Osteoblast (primary cell): ENCODE measurements around the gene FKBP11. TPM values are rescaled to one million over a fixed set of nuclear protein-coding genes. Genes with fewer than 3 reads are reported as not detected.

Source experiments
- DNase-seq: peaks from one replicate; pipeline ENCODE4 v3.0.0; 2011; ENCODE audit warnings: low spot score, mixed read lengths; ENCODE audit not compliant: insufficient read length; ENCODE audit errors: missing footprints
- H2AFZ ChIP-seq: 2 replicates; pipeline ENCODE4 v1.6.0; 2011; ENCODE audit warnings: mild to moderate bottlenecking, low read length
- H3K27ac ChIP-seq: 2 replicates; pipeline ENCODE4 v1.5.1; 2011; ENCODE audit warnings: mild to moderate bottlenecking, low read depth, low read length, moderate library complexity
- H3K27me3 ChIP-seq: 2 replicates; pipeline ENCODE4 v1.6.0; 2012; ENCODE audit warnings: mild to moderate bottlenecking, control low read depth, inconsistent platforms, low read length, moderate library complexity; ENCODE audit not compliant: insufficient read depth
- H3K36me3 ChIP-seq: 2 replicates; pipeline ENCODE4 v1.5.1; 2011; ENCODE audit warnings: mild to moderate bottlenecking, low read length, control low read depth, moderate library complexity; ENCODE audit not compliant: insufficient read depth
- H3K4me1 ChIP-seq: 2 replicates; pipeline ENCODE4 v1.5.1; 2011; ENCODE audit warnings: mild to moderate bottlenecking, low read length, control low read depth, moderate library complexity; ENCODE audit not compliant: insufficient read depth
- H3K4me2 ChIP-seq: 2 replicates; pipeline ENCODE4 v1.6.0; 2011; ENCODE audit warnings: mild to moderate bottlenecking, low read length; ENCODE audit not compliant: insufficient read depth
- H3K4me3 ChIP-seq: fragments of 200-600 bp; sonication (generic); 3 replicates; pipeline ENCODE4 v1.5.1; 2012; ENCODE audit warnings: mild to moderate bottlenecking, low read length, inconsistent platforms; ENCODE audit not compliant: insufficient read depth
- H3K79me2 ChIP-seq: 2 replicates; pipeline ENCODE4 v1.6.0; 2012; ENCODE audit warnings: mild to moderate bottlenecking, low read length, control low read depth, inconsistent platforms; ENCODE audit not compliant: insufficient read depth
- H3K9me3 ChIP-seq: 2 replicates; pipeline ENCODE4 v1.5.1; 2011; ENCODE audit warnings: low read depth, low read length, control low read depth
- H4K20me1 ChIP-seq: 2 replicates; pipeline ENCODE4 v1.6.0; 2012; ENCODE audit warnings: mild to moderate bottlenecking, low read length, control low read depth; ENCODE audit not compliant: insufficient read depth
- total RNA-seq: library from RNA; depleted of rRNA; stranded (reverse); fragments of >200 nt; gene quantifications from 2 replicates; pipeline ENCODE4 v1.2.3, GENCODE V29; 2012
- TF ChIP-seq, protein P1 (sequence below): IDR thresholded peaks from 2 replicates; pipeline ENCODE4 v1.5.1; 2011; ENCODE audit warnings: mild to moderate bottlenecking, low read depth, low read length, moderate library complexity; ENCODE audit errors: extremely low read depth

The FKBP11 gene
- total RNA-seq, 1 donor: 31.8 TPM

DNA sequence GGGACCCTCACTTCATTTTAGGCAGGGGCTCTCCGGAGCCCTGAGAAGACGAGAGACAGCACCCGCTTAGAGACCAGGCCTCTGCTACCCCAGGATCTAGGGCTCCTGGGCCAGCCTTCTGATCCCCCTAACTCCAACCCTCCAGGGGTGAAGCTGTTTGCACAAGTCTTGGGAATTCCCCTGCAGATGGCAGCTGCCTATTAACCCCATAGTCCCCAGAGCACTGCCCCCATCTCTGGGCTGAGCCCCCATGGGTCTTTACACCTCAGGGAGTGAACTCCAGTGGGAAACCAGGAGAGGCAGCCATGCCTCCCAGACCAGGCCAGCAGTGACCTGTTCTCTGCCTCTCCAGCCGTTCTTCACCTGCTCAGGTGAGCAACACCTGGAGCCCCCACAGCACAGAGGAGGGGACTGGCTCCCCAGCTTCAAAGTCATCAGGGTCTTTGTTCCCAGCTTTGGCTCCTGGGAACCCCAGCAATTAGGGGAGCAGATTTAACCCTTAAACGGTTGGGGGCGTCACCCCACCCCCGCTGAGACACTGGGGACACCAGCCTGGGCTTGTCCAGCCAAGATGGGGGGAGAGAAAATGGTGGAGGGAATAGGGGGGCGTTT, 44.0 kb upstream of the FKBP11 start:
- Histone ChIP-seq H3K79me2 (no peaks in the 10 kb centered on the region), H3K27me3 (peaks cover 42% of the 10 kb centered on the region), H2AFZ (no peak overlapping the region), H3K36me3 (no peaks in the 10 kb centered on the region), H3K4me3 (no peak overlapping the region), H4K20me1 (peaks cover 4% of the 10 kb centered on the region), H3K9me3 (no peaks in the 10 kb centered on the region), H3K4me2 (no peak overlapping the region), H3K27ac (no peak overlapping the region), H3K4me1 (peaks cover 33% of the 10 kb centered on the region)
- TF ChIP-seq, protein P1, sequence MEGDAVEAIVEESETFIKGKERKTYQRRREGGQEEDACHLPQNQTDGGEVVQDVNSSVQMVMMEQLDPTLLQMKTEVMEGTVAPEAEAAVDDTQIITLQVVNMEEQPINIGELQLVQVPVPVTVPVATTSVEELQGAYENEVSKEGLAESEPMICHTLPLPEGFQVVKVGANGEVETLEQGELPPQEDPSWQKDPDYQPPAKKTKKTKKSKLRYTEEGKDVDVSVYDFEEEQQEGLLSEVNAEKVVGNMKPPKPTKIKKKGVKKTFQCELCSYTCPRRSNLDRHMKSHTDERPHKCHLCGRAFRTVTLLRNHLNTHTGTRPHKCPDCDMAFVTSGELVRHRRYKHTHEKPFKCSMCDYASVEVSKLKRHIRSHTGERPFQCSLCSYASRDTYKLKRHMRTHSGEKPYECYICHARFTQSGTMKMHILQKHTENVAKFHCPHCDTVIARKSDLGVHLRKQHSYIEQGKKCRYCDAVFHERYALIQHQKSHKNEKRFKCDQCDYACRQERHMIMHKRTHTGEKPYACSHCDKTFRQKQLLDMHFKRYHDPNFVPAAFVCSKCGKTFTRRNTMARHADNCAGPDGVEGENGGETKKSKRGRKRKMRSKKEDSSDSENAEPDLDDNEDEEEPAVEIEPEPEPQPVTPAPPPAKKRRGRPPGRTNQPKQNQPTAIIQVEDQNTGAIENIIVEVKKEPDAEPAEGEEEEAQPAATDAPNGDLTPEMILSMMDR: no peak
- peak; percentile 69 for DNase-seq

DNA sequence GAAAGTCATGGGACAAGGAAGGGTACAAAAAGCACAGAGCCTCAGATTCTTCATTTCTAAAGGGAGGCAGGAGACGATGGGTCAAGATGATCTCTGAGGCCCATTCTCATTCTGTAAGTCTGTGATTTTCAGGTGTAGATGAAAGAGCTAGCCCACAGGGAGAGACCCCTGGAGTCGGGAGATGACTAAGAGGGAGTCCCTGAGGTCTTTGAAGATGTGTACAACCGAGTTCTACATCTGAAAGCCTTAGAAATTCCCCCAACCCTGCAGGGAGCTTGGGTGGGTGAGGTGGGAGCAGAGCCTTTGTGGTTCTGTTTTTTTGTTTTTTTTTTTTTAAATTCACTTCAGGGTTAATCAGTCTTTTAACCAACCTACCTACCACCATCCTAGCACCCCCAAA, 43.2 kb upstream of the FKBP11 start:
- no peak overlapping the region for H3K27ac ChIP-seq
- no peaks in the 10 kb centered on the region for H3K79me2 ChIP-seq
- H3K4me1 ChIP-seq: peaks cover 25% of the 10 kb centered on the region
- H3K36me3 ChIP-seq: no peaks in the 10 kb centered on the region
- H2AFZ ChIP-seq: no peak overlapping the region
- H4K20me1 ChIP-seq: peaks cover 4% of the 10 kb centered on the region
- peaks cover 42% of the 10 kb centered on the region for H3K27me3 ChIP-seq
- H3K4me3 ChIP-seq: no peak overlapping the region
- TF ChIP-seq, protein P1: no peak
- H3K4me2 ChIP-seq: no peak overlapping the region
- no peaks in the 10 kb centered on the region for H3K9me3 ChIP-seq
- peak; percentile 36 for DNase-seq

DNA sequence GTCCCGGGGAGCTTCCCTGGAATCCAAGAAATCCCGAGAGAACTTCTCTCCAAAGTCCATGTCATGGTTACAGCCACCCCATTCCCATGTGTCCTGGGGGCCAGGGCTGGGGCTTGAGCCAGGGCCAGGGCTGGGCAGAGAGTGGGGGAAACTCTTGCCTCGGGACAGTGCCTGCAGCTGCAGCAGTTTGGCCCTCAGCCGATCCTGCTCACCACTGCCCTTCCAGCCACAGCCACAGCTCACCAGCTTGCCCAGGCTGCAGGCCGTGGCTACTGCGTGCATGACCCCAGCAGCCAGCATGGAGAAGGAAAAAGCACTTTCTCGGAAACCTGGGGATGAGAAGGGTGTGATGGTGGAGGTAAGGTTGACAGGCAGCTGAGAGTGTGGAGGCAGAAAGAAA, 42.7 kb upstream of the FKBP11 start:
- Histone ChIP-seq H3K27ac (no peak overlapping the region), H4K20me1 (peaks cover 4% of the 10 kb centered on the region), H3K9me3 (no peaks in the 10 kb centered on the region), H3K4me3 (no peak overlapping the region), H3K27me3 (peaks cover 42% of the 10 kb centered on the region), H2AFZ (no peak overlapping the region), H3K4me1 (peaks cover 25% of the 10 kb centered on the region), H3K79me2 (no peaks in the 10 kb centered on the region), H3K36me3 (no peaks in the 10 kb centered on the region), H3K4me2 (no peak overlapping the region)
- TF ChIP-seq, protein P1: no peak
- DNase-seq: peak; percentile 82

DNA sequence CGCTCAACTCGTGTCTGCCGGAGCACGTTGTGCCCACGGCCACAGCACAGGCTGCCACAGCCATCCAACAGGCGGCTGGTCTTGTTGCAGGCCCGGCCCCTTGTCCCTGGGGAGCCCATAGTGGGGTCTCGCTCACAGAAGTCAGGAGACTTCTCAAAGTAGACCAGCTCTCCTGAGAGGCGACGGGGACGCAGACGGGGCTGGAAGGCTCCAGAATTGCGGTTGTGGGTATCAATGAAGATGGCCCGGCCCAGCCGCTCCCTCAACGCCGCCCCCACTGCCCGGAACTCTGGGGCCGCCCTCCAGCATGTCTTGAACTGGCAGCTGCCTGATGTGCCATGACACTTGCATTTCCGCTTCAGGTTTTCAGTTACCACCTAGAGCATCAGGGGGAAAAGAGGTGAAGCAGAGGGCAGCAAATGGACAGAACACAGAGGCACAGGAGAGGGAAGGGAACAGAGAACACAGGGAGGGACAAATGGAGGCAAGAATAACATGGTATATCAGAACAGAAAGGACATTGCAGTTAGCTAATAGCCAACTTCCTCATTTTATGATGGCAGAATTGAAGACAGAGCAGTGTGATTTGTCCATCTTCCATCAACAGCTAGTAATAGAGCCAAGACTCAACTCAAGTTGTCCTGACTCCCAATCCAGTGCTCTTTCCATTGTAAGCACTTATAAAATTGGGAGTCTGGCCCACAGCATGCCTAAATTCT, 41.0 kb upstream of the FKBP11 start:
- TF ChIP-seq, protein P1: no peak
- Histone ChIP-seq H3K4me1 (peaks cover 14% of the 10 kb centered on the region), H3K27ac (no peak overlapping the region), H3K4me3 (no peak overlapping the region), H3K27me3 (peaks cover 33% of the 10 kb centered on the region), H4K20me1 (no peaks in the 10 kb centered on the region), H3K36me3 (no peaks in the 10 kb centered on the region), H3K4me2 (no peak overlapping the region), H3K79me2 (no peaks in the 10 kb centered on the region), H3K9me3 (no peaks in the 10 kb centered on the region), H2AFZ (no peak overlapping the region)
- DNase-seq: peak; percentile 64
